HG03175 (cell line): ENCODE measurements around the gene ACMSD.
A peak's percentile ranks its signal among the peaks of the same experiment; 100 is the strongest.
"Not testable (repeated sequence)": the region's sequence is repeated elsewhere in the genome, so short reads cannot be mapped to it uniquely, and the experiment has no call there.

Experiments used
- ATAC-seq: cut with Tn5 transposase; IDR thresholded peaks from one replicate; pipeline ENCODE4 v1.9.1; 2021; ENCODE audit warnings: mild to moderate bottlenecking, moderate library complexity; ENCODE audit not compliant: unreplicated experiment

ACMSD gene

DNA sequence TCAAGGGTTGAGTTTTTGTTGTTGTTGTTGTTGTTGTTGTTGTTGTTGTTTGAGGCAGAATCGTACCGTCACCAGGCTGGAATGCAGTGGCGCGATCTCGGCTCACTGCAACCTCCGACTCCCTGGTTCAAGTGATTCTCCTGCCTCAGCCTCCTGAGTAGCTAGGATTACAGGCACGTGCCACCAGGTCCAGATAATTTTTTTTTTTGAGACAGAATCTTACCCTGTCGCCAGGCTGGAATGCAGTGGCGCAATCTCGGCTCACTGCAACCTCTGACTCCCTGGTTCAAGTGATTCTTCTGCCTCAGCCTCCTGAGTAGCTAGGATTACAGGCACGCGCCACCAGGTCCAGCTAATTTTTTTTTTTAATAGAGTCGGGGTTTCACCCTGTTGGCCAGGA is 65.3 kb downstream of the ACMSD start:
- not testable (repeated sequence) for ATAC-seq

- ATAC-seq = no peak
These were observed 66.8 kb downstream of the ACMSD start for GRCh38 chr2:134905168-134905567.

GRCh38 chr2:134906726-134907125 is 68.3 kb downstream of the ACMSD start:
- ATAC-seq = no peak

GRCh38 chr2:134907441-134908116 is 69.2 kb downstream of the ACMSD start:
- not testable (repeated sequence) for ATAC-seq

- ATAC-seq = no peak
These were observed 72.5 kb downstream of the ACMSD start for GRCh38 chr2:134910763-134911399.

DNA sequence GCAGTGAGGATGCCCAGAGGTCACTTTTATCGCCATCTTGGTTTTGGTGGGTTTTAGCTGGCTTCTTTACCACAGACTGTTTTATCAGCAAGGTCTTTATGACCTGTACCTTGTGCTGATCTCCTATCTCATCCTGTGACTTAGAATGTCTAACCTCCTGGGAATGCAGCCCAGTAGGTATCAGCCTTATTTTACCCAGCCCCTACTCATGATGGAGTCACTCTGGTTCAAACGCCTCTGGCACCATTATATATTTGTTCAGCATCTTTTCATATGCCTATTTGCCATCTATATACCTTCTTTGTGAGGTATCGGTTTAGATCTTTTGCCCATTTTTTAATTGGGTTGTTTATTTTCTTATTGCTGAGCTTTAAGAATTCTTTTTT is 73.0 kb downstream of the ACMSD start:
- no peak for ATAC-seq

GRCh38 chr2:134912361-134912760 is 73.9 kb downstream of the ACMSD start:
- ATAC-seq = no peak

DNA sequence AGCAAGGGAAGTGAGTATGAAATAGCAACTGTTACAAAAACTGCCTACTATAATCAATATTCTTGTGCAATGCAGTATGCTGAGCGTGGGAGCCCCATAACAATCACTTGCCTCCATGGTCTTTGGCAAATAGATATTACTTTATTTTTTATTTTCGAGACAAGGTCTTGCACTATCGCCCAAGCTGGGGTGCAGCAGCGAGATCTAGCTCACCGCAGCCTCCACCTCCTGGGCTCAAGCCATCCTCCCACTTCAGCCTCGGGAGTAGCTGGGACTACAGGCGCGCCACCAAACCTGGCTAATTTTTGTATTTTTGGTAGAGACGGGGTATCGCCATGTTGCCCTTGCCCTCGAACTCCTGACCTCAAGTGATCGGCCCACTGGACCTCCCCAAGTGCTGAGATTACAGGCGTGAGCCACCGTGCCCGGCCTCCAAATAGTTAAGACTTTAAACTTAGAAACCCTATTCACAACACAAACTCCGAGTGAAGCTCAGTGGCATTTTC is 79.0 kb downstream of the ACMSD start:
- ATAC-seq = no peak

- ATAC-seq = peak; percentile 77
These were observed 79.6 kb downstream of the ACMSD start for GRCh38 chr2:134917888-134918525.

DNA sequence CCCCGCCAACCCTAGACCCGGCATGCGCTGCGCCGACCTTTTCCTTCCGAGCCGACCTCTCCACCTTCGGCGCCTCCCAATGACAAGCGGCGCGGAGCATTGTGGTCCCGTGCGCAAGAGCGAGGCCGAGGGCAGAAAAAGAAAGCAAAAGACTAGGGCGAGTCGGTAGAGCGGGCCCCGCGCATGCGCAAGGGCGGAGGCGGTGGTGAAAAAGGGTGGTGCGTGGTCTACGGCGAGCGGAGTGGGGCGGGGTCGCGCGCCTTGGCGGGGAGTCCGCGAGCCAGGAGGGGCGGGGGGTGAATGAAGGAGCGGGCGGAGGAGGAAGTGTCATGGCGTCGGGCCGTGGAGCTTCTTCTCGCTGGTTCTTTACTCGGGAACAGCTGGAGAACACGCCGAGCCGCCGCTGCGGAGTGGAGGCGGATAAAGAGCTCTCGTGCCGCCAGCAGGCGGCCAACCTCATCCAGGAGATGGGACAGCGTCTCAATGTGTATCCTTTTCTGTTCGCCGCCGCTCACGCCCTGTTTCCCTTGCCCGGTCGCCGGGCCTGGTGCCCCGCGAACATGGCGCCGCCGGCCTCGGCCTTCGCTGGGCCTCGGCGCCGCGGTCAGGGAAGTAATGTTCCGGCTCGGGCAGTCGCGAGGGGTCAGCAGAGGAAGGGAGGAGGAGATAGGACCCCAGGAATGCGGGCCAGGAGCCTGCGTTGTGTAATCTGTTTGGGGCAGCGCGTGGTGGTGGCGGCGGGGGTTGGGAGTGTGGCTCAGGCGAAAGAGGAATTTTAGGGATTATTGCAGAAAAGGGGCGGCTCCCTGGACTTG is 80.3 kb downstream of the ACMSD start, which contains the start of gene CCNT2:
Gene CCNT2 (plus strand): TSS at position 297 of the 815 bp plus-strand sequence. CDS start 33 bp downstream, at position 330.
- peak; percentile 83 for ATAC-seq

- no peak for ATAC-seq
These were observed 81.2 kb downstream of the ACMSD start for GRCh38 chr2:134919341-134920210.

DNA sequence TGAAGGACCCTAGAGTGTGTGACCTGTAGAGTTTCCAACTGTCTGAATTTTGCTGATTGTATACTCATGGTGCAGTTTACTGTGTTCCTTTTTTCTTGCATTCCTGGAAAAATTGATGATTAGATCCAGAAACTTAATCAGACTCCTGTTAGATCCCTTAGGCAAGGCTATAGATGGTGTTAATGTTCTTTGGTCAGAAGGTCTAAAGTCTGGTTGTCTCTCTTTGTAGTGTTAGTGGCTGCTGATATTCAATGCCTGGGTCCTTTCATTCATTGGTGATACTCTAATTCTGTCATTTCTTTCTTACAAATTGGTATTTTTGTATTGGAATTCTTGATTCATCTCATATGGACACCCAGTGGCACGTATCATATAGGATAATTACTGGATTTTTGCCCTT is 86.5 kb downstream of the ACMSD start:
- ATAC-seq = no peak

DNA sequence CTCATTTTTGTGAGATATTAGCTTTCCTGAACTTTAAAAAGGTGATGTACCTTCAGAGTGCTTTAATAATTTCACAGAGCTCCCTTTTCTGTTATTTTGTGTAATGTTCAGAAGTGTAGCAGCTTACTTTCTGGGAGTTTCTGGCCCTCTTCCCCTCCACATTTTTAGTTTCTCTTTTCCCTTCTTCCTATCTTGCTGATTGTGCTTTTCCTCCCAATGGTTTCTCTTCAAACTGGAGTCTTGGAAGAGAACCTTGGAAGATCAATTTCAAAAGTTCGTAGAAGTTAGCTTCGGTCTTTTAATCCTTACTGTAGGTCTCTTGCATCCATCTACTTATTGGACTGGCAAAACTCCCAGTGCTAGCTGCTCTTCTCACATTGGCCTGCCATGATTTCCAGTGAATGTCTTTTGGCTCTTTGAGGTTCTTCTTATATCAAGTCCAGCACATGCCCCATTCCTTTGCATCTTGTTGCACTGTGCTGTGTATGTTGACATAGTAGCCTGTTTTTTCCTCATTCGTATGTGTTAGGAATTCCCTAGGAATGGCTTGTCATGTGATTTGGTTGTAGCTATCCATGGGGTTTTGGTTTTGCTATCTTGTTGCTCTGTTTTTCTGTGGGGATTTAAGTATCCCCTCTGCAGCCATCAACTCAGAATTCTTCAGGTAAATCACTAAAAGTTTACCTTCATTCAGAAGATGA is 88.0 kb downstream of the ACMSD start:
- ATAC-seq = no peak

DNA sequence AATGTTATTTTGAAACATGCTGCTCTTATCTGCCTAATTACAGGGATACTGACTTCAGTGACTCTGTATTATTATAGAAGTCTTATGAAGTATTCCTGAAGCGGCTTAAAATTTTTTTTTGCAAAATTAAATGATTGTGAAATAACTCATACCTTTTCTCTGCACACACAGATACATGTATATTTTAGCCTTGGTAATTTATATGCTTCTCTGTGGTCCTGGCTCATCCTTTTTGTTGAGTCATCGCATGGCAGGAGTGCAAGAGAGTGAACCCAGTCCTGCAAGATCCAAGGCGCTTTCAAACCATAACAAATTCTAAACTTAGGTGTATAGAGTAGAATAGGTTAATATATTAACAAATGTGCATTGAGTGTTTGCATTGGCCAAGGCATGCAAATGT is 88.8 kb downstream of the ACMSD start:
- no peak for ATAC-seq

GRCh38 chr2:134932864-134933526 is 94.6 kb downstream of the ACMSD start:
- ATAC-seq = no peak

DNA sequence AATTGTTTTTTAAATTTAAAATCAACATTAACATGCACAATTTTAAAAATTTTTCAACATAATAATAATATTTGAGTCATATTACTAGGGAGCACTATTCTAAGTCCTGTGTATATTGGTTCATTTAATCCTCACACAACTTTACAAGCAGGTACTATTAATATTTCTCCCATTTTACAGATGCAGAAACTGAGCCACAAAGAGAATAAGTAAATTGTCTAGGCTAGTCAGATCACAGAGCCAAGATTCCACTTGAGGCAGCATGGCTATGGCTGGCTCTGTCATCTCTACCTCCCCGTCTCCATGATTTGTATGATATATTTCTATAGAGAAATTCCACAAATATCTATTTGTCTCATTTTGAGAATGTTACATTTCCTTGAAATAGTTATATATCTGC is 95.3 kb downstream of the ACMSD start:
- no peak for ATAC-seq

DNA sequence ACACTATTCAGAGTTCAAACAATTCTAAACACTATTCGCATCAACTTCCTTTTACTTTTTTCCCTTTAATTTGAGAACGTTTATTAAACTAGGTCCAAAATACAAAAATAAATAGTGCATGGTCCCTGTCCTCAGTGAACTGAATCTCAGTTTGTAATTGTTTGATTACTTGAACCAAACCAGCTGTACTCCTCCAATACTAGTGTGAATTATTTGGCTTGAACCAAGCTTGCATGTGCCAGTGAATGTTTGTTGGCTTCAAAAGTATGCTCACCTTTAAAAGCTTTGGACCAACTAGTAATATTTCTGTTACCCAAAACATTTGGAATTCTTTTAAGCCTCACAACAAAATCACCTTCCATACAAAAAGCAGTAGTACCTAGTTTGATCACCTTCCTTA is 95.7 kb downstream of the ACMSD start:
- ATAC-seq = no peak

DNA sequence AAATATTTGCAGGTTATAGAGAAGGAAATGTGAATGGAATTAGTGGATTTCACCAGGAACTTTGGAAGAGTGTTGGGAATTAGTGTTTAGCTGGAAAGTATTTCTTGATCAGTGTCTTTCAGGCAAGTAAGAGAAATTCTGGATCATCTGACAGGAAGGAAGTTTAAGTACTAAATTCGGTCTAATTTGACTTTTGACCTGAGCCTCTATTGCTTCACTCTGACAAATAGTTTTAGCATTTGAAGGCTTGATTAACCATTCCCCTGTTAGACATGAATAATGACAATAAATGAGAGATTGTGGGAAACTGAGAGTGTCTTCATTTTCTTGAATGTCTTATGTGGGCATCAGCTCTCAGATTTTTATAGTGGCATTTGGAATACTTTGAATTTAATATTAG is 96.2 kb downstream of the ACMSD start:
- no peak for ATAC-seq

GRCh38 chr2:134936691-134937090 is 98.3 kb downstream of the ACMSD start:
- no peak for ATAC-seq
